AG09319 (cell line): ENCODE measurements around the gene PIGK.
A peak's percentile ranks its signal among the peaks of the same experiment; 100 is the strongest.
"Not testable (repeated sequence)": the region's sequence is repeated elsewhere in the genome, so short reads cannot be mapped to it uniquely, and the experiment has no call there.

Experiments used
- DNase-seq: peaks from one replicate; pipeline ENCODE4 v3.0.0-alpha.2; 2010; ENCODE audit warnings: low read depth; ENCODE audit errors: extremely low read depth
- TF ChIP-seq, protein P1 (sequence below): IDR thresholded peaks from 2 replicates; pipeline ENCODE4 v1.5.1; 2011; ENCODE audit warnings: low read depth, mild to moderate bottlenecking, inconsistent platforms, low read length, moderate library complexity

Gene PIGK

GRCh38 chr1:77227381-77227780, 8.2 kb upstream of the PIGK start:
- DNase-seq: no peak
- TF ChIP-seq, protein P1, sequence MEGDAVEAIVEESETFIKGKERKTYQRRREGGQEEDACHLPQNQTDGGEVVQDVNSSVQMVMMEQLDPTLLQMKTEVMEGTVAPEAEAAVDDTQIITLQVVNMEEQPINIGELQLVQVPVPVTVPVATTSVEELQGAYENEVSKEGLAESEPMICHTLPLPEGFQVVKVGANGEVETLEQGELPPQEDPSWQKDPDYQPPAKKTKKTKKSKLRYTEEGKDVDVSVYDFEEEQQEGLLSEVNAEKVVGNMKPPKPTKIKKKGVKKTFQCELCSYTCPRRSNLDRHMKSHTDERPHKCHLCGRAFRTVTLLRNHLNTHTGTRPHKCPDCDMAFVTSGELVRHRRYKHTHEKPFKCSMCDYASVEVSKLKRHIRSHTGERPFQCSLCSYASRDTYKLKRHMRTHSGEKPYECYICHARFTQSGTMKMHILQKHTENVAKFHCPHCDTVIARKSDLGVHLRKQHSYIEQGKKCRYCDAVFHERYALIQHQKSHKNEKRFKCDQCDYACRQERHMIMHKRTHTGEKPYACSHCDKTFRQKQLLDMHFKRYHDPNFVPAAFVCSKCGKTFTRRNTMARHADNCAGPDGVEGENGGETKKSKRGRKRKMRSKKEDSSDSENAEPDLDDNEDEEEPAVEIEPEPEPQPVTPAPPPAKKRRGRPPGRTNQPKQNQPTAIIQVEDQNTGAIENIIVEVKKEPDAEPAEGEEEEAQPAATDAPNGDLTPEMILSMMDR: no peak

- DNase-seq: no peak
- TF ChIP-seq, protein P1: no peak
Observed at GRCh38 chr1:77222496-77222895, 3.3 kb upstream of the PIGK start.

DNA sequence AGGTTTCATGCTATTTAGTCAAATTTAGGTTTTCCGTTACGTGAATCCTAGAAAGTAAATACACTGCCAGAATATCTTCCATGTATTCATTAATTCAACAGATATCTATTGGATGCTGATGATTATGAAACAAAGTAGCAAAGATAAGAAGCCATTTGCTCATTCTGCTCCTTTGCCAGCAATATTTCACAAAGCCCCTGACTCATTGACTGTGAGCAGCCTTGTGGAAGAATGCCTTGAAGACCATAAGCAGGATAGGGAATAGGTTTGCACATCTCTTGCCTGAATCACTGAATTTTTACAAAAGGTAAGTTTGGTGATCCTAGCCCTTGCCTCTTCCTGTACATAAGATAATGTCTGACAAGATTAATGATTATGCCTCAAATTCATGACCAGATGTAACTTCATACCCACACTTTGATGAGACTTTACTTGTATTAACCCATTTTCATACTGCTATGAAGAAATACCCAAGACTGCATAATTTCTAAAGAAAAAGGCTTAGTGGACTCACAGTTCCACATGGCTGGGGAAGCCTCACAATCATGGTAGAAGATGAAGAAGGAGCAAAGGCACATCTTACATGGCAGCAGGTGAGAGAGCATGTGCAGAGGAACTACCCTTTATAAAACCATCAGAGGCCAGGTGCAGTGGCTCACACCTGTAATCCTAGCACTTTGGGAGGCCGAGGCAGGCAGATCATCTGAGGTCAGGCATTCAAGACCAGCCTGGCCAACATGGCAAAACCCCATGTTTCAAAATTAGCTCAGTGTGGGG, 1.6 kb upstream of the PIGK start:
- TF ChIP-seq, protein P1: no peak
- peak; percentile 7 for DNase-seq

DNA sequence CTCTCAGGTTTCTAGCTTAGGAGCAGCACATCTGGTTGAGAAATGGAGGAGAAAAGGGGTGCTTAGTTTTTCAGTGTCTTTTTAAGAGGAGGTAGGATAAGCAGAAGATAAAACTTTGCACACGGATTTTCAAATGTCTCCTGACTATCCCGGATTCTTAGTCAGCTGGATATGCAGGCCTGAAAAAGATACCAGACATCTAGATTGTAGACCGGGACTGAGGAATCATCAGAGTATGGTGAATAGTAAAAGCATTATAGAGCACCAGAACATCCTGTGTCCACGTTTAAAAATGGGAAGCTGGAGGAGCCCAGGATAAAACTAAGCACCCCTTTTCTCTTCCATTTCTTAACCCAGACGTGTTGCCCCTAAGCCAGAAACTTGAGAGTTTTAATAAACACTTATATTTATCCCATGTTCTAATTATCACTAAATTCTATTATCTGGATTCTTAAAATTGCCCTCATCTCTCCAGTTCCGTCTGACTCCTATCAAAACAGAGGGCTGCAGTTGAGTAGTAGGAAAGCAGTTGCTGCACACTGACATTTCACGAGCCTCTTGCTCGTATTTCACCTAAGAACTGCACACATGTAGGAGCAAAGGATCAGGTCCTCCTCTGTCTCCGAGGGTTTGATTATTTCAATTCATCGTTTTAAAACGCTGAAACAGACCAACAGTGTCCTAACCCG, 609 bp downstream of the PIGK start:
- DNase-seq: no peak

GRCh38 chr1:77204043-77204442, 15.2 kb downstream of the PIGK start:
- not testable (repeated sequence) for DNase-seq

More for the DNA sequence above, 609 bp downstream of the PIGK start:
- TF ChIP-seq, protein P1: no peak

DNA sequence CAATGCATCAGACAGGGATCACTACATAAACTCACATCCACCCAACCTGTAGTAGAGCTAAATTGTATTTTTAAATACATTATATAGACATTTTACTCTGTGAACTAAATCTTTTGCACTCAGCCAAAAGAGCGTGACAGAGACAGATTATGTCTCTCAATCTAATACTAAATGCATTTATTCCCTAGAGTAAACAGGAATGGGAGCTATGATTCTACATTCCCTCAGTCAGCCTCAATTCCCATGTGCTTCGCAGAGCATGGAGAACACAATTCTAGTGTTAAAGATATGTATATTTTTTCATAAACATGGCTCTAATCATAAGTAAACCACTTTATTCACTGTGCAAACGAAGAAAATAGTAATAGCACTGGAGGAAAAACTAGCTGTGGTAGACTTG, 16.5 kb downstream of the PIGK start:
- no peak for DNase-seq
- TF ChIP-seq, protein P1: no peak

- no peak for DNase-seq
- TF ChIP-seq, protein P1: no peak
Observed at GRCh38 chr1:77200806-77201205, 18.4 kb downstream of the PIGK start.
